OCI-LY7 (cell line): ENCODE results near the gene CAPS. TPM values are rescaled to one million over a fixed set of nuclear protein-coding genes. Genes with fewer than 3 reads are reported as not detected.

ENCODE experiments used
- BruUV-seq: library from RNA; stranded (reverse); fragments of 400-500 nt; replicated peaks from 2 replicates; lab custom pipeline; 2021; lab: Mats Ljungman, UMichigan
- CTCF ChIA-PET: fragments of 300-600 bp; sonication (Branson Sonifier 250); formaldehyde crosslinking; loops from one replicate; lab custom pipeline; 2022; ENCODE audit warnings: antibody characterized with exemption; ENCODE audit not compliant: unreplicated experiment; lab: Charles Lee
- POLR2A ChIA-PET: fragments of 300-600 bp; sonication (Branson Sonifier 250); formaldehyde crosslinking; loops from one replicate; lab custom pipeline; 2022; ENCODE audit warnings: antibody characterized with exemption; lab: Charles Lee
- DNase-seq: peaks from one replicate; pipeline ENCODE4 v3.0.0-alpha.2; 2015; ENCODE audit warnings: low spot score
- H2AFZ ChIP-seq: fragments of 200-600 bp; sonication (generic), shearing (Covaris generic); 2 replicates; pipeline ENCODE4 v1.6.1; 2014; ENCODE audit warnings: mild to moderate bottlenecking, antibody characterized with exemption, low read length, moderate library complexity
- H3K27ac ChIP-seq: fragments of 200-600 bp; sonication (generic); 2 replicates; pipeline ENCODE4 v1.5.1; 2014; ENCODE audit warnings: mixed run types, low read depth, mild to moderate bottlenecking, moderate library complexity, low read length, inconsistent platforms; ENCODE audit not compliant: poor library complexity, severe bottlenecking
- H3K36me3 ChIP-seq: fragments of 200-600 bp; sonication (generic); 2 replicates; pipeline ENCODE4 v1.6.1; 2014; ENCODE audit warnings: mild to moderate bottlenecking, antibody characterized with exemption, low read length, moderate library complexity, mixed read lengths; ENCODE audit not compliant: insufficient read depth
- H3K4me1 ChIP-seq: fragments of 200-600 bp; sonication (generic); 2 replicates; pipeline ENCODE4 v1.5.1; 2014; ENCODE audit warnings: mild to moderate bottlenecking, low read length; ENCODE audit not compliant: insufficient read depth, poor library complexity, severe bottlenecking
- H3K4me2 ChIP-seq: fragments of 200-600 bp; sonication (generic); 2 replicates; pipeline ENCODE4 v1.6.1; 2014; ENCODE audit warnings: mild to moderate bottlenecking, low read length
- H3K4me3 ChIP-seq: fragments of 200-600 bp; sonication (generic); 2 replicates; pipeline ENCODE4 v1.5.1; 2014; ENCODE audit warnings: mild to moderate bottlenecking, low read depth, low read length; ENCODE audit not compliant: poor library complexity, severe bottlenecking
- H3K79me2 ChIP-seq: fragments of 200-600 bp; sonication (generic); 2 replicates; pipeline ENCODE4 v1.6.1; 2016; ENCODE audit warnings: low read depth, mild to moderate bottlenecking, low read length, moderate library complexity, mixed read lengths; ENCODE audit not compliant: insufficient read depth
- H3K9me2 ChIP-seq: fragments of 200-600 bp; sonication (generic); 2 replicates; pipeline ENCODE4 v1.6.1; 2016; ENCODE audit warnings: mild to moderate bottlenecking, low read length, mixed read lengths; ENCODE audit not compliant: insufficient read depth
- H3K9me3 ChIP-seq: fragments of 200-600 bp; sonication (generic); 2 replicates; pipeline ENCODE4 v1.6.1; 2014; ENCODE audit warnings: mild to moderate bottlenecking, mixed run types, low read length, mixed read lengths
- H4K20me1 ChIP-seq: fragments of 200-600 bp; sonication (generic); 2 replicates; pipeline ENCODE4 v1.6.1; 2014; ENCODE audit warnings: mild to moderate bottlenecking, antibody characterized with exemption, low read length, moderate library complexity, mixed read lengths; ENCODE audit not compliant: insufficient read depth
- CTCF ChIP-seq: fragments of 200-600 bp; sonication (generic); conservative IDR thresholded peaks from 2 replicates; pipeline ENCODE4 v1.5.1; 2014; ENCODE audit warnings: mild to moderate bottlenecking, antibody characterized with exemption, low read length, moderate library complexity, mixed read lengths
- EZH2phosphoT487 ChIP-seq: fragments of 200-600 bp; sonication (generic); IDR thresholded peaks from 2 replicates; pipeline ENCODE4 v1.6.1; 2018; ENCODE audit warnings: low read depth, borderline replicate concordance, mild to moderate bottlenecking, mixed run types, antibody characterized with exemption, low read length, moderate library complexity, mixed read lengths
- intact Hi-C: fragments of 100-400 bp; cut with micrococcal nuclease; formaldehyde crosslinking; loops from one replicate; pipeline ENCODE4 v1.10.0; 2022; ENCODE audit not compliant: unreplicated experiment
- total RNA-seq, 2 experiments: library from RNA; depleted of rRNA in 1 of 2; stranded (reverse); fragments of >200 nt in 1 of 2; shearing (Covaris generic) in 1 of 2; gene quantifications; 2 replicates each; pipeline ENCODE4 v1.2.3, GENCODE V29; 2014 to 2022

The CAPS gene
- total RNA-seq, 2 experiments from 2014 or later = 8.1 to 11.0 TPM

GRCh38 chr19:5893296-5893903 lies 20.7 kb upstream of the CAPS start:
- no peaks in the 10 kb centered on the region for H3K9me3 ChIP-seq
- TF ChIP-seq CTCF (no peak), EZH2phosphoT487 (no peak)
- no peak overlapping the region for H3K4me3 ChIP-seq
- peaks cover 7% of the 10 kb centered on the region; the same call in 1 of the 2 replicates for H3K79me2 ChIP-seq
- no peak for DNase-seq
- no peaks in the 10 kb centered on the region for H3K4me1 ChIP-seq
- no peak overlapping the region for H3K27ac ChIP-seq
- no peaks in the 10 kb centered on the region for H3K9me2 ChIP-seq
- POLR2A ChIA-PET = no interaction called here
- no peaks in the 10 kb centered on the region for H4K20me1 ChIP-seq
- BruUV-seq = no TSS peak
- intact Hi-C loops = no loop called here
- no peak overlapping the region for H3K4me2 ChIP-seq
- no peak overlapping the region for H2AFZ ChIP-seq
- peaks cover 27% of the 10 kb centered on the region; the same call in 1 of the 2 replicates for H3K36me3 ChIP-seq
- CTCF ChIA-PET = no interaction called here

- H2AFZ ChIP-seq = no peak overlapping the region
- H3K4me2 ChIP-seq = no peak overlapping the region
- H4K20me1 ChIP-seq = no peaks in the 10 kb centered on the region
- no peak overlapping the region for H3K27ac ChIP-seq
- no peak for TF ChIP-seq EZH2phosphoT487
- no peak for TF ChIP-seq CTCF
- peaks cover 7% of the 10 kb centered on the region; the same call in 1 of the 2 replicates for H3K79me2 ChIP-seq
- no peak overlapping the region for H3K4me3 ChIP-seq
- H3K36me3 ChIP-seq = peaks cover 27% of the 10 kb centered on the region; the same call in 1 of the 2 replicates
- BruUV-seq = TSS peak; percentile 21
- CTCF ChIA-PET = no interaction called here
- H3K9me3 ChIP-seq = no peaks in the 10 kb centered on the region
- no peak for DNase-seq
- no peaks in the 10 kb centered on the region for H3K4me1 ChIP-seq
- H3K9me2 ChIP-seq = no peaks in the 10 kb centered on the region
- POLR2A ChIA-PET = no interaction called here
- intact Hi-C loops = no loop called here
These were observed 19.9 kb upstream of the CAPS start for GRCh38 chr19:5893907-5894703.
